Right forelimb (tissue), 1 donor: ENCODE measurements around the gene MLXIPL.
"Not testable (repeated sequence)": the region's sequence is repeated elsewhere in the genome, so short reads cannot be mapped to it uniquely, and the experiment has no call there.

Experiments used
- DNase-seq: peaks from one replicate; pipeline ENCODE4 v3.0.0-alpha.2; 2018

MLXIPL gene

DNA sequence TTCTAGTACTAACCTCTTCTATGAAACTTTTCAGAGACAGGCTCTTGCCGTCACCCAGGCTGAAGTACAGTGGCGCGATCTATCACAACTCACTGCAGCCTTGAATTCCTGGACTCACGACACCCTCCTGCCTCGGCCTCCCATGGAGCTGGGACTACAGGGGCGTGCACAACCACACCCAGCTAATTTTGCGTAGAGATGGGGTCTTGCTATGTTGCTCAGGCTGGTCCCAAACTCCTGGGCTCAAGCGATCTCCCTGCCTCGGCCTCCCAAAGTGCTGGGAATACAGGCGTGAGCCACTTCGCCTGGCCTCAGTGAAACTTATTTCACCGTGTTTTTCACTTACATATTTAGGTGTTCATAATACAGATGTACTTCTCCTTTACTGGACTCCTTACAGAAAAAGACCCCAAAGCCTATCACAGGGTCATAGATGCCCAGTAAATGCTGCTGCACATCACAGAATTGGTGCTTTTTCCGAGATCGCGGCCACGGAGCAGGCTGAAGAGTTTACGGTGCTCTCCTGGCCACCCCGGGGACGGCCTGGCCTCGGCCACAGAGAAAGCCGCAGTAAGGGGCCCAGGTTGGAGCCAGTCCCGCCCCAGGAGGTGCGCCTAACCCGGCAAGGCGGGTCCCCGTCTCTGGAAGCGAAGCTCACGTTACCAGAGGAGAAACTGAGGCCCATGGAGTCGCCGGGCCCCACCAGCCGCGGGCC is 46.5 kb downstream of the MLXIPL start:
- DNase-seq = no peak

DNA sequence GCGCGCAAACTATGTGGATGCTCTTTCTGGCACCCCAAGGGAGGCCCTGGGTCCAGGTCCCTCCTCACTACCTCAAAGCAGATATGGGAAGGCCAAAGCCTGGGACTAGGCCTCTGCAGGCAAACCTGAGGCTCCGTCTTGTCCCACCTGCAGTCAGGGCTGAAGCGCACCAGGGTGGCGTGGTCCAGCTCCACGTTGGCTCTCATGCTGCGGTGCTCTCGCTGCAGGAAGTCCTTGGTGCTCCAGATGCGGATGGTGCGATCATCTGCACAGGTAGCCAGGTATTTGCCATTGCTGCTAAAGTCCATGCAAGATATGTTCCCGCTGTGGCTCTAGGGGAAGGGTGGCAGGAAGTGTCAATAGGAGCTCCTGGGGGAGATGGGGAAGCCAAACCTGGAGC is 50.5 kb downstream of the MLXIPL start:
- DNase-seq = no peak

- DNase-seq = no peak
These were observed 51.0 kb downstream of the MLXIPL start for GRCh38 chr7:73573276-73573675.

- DNase-seq = no peak
These were observed 51.5 kb downstream of the MLXIPL start for GRCh38 chr7:73572767-73573186.

DNA sequence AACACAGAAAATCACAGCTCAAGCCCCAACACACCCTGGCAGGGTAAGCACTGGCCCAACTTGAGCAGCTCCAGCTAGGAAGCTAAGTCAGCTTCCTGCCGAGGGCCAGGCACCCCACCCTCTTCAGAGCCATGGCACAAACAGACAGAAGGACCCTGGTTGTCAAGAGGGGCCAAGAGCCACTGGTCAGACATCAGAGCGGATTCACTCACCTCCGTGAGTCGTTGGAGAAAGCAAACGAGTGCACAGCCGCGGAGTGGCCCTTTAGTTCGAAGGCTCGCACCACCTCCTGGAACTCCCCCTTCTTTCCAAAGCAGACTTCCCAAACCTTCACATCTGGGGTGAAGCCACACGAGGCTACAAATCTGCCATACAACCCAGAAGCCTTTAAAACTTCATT is 53.3 kb downstream of the MLXIPL start:
- no peak for DNase-seq

GRCh38 chr7:73570521-73570920 is 53.8 kb downstream of the MLXIPL start:
- DNase-seq = no peak

- DNase-seq = no peak
These were observed 55.2 kb downstream of the MLXIPL start for GRCh38 chr7:73569042-73569608.

DNA sequence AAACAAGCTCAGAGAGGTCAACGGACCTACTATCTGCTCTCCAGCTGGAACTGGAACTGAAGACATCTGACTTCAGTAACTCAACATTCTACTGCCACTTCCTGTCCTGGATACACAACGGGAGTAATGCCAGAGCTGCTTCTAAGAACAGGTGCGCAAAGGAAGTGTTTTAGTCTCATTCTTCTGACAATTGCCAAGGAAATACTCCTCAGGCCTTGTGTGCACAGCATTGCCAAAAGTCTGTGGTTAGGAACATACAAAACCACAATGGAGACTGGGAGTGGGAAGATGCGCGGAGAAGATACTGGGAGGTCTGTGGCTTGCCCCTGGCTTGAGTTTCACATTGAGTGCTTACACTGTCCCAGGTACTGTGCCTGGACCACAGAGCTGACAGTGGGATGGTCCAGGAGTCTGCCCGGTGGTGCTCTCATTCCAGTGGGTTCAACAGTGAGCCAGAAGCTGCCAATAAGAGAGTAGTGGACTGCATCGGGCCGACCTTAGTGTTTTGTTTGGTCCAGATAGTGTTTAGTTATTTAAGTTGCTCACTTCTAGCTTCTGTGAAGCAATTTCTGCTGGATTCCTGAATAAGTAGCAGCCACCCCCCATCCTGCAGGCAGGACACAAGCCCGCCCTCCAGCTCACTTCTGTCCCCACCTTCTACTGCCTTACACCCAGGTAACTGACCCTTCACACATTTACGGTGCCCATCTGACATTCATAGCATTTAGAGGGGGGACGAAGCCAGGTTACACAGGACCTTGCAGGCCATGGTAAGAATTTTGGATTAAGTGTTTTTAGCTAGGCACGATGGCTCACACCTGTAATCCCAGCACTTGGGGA is 56.3 kb downstream of the MLXIPL start:
- no peak for DNase-seq

DNA sequence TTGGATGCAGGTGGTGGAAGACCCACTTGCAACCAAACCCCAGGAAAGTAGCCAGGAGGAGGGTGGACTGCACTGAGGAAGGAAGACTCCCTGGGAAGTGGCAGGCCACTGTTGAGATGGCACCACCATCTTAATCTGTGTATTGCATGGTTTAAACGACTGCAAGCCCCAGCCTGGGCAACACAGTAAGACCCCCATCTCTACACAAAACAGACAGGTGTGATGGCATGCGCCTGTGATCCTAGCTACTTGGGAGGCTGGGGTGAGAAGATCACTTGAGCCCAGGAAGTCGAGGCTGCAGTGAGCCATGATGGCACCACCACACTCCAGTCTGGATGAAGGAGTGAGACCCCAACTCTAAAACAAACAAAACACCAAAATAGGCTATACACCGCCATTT is 57.2 kb downstream of the MLXIPL start:
- DNase-seq = no peak

- DNase-seq = not testable (repeated sequence)
These were observed 57.9 kb downstream of the MLXIPL start for GRCh38 chr7:73566431-73566830.

DNA sequence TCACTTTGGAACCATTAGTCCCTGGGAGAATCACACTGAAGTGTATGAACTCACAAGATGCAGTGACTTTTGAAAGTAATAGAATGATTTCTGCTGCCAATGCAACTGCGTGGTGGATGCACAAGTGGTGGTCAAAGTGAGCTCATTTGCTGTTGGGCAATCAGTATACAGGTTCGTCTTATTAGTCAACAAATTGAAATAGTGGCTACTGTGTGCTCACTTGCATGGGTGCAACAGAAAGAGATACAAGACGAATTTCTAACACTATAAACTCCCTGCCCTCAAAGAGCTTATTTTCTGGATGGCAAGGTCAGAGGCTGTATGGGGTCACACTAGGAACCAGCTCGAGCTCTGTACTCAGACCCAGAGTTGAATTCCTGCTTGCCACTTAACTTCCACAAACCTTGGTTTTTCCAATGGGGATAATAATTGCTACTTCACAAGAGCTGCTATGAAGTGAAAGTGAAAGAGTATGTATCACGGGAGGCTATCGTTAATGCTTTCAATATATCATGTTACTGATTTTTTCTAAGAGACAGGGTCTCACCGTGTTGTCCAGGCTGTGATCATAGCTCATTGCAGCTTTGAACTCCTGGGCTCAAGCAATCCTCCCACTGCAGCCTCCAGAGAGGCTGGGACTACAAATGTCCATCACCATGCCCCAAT is 58.5 kb downstream of the MLXIPL start:
- no peak for DNase-seq

- DNase-seq = no peak
These were observed 64.0 kb downstream of the MLXIPL start for GRCh38 chr7:73560109-73560835.

DNA sequence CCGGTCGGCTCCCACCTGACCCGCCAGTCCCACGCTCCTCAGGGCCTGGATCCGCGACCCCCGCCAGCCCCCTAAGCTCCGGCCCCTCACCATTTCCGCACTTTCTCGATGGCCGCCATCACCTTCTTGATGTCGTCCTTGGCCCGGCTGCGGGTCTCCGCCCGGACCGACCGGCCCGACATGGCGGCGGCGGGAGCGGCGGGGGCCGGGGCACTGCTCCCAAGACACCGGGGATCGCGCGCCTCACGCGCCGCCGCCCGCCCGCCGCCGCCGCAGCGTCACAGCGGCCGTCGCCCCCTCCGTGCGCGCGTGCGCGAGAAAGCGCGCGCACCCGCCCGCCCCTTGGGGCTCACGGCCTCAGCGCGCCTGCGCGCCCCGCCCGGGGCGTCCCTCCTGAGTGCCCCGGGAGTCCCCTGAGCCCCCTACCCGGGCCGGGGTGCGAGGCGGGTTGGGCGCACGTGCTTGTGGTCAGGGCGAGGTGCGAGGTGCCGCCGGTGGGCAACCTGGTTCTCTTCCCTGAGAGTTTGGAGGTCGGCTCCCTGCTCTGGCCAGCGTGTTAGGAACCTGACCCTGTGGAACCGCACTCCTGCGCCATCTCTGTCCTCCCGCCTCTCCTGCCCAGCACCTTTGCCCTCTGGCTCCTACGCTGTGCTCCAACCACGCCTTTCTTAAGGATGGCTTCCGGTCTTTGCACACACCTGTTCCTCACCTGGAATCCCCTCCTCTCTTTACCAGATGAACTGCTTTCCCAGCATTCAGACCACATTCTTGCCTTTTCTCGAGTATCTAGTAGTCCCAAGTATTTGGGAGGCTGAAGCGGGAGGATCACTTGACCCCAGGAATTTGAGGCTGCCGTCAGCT is 66.7 kb downstream of the MLXIPL start, which contains the start of gene BCL7B:
TSS of gene BCL7B (minus strand) at position 294 of the 861 bp plus-strand sequence. CDS start at position 182, 112 bp downstream.
- no peak for DNase-seq

DNA sequence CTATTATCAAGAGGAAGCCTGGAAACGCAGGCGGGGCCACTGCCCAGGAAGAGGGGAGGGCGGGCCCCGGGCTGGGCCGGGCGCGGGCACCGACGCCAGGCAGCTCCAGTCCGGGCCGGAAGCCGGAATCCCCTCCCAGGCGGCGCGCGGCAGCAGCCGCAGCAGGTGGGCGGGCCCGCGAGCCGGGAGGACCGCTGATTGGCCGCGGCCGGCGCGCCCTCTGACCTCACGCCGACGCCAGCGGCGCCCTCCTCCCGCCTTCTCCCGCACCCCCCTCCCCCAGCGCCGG is 67.3 kb downstream of the MLXIPL start:
- peak; percentile 91 for DNase-seq

DNA sequence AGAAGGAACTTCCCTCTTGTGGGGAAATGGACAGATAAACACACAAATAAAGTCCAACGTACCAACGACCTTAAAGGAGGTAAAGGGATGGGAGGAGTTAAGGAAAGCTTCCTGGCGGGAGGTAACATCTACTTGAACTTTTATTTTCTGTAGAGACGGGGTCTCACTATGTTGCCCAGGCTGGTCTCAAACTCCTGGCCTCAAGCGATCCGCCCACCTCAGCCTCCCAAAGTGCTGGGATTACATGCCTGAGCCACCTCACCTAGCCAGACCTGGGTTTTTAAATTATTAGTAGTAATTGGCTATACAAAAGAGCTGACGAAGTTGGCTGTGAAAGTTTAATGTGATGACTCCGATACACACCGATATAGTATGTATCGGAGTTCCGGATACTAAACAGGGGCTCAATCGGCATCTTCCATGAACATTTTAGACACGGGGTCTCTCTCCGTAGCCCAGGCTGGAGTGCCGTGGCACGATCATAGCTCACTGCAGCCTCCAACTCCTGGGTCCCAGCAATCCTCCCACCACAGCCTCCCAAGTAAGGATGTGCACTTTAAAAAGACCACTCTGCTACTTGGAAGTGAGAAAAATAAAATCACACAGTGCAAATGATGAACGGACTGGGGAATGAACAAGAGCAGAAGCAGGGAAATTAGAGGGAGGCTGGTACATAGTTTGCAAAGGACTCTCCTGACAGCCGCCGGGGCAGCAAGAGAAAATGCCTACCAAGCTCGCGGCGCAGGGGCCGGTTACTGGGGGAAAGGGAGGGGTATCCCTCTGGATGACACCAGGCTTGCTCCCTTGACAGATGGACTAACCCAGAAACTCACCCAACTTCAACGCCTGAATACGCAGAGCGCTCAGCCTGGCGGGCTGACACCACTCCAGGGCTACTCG is 67.9 kb downstream of the MLXIPL start:
- DNase-seq = peak; percentile 2

DNA sequence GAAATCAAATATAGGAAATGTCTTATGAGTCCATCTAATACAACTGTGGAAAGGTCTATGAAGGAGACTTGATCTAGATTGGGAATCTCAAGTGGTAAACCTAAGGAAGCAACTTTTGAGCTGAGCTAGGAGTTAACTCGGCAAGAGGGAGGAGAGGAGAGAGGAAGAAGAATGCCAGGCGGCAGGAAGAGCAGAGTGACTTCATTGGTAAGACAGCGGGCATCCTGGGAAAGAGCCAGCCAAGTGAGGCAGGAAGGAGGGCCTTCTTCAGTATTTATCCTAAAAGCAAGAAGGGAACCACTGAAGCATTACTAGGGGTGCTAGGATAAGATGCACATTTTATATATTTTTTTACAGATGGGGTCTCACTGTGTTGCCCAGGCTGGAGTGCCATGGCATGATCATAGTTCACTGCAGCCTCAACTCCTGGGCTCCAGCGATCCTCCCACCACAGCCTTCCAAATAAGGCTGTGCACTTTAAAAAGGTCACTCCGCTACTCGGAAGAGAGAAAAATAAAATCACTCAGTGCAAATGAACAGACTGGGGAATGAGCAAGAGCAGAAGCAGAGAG is 68.8 kb downstream of the MLXIPL start:
- no peak for DNase-seq

GRCh38 chr7:73550093-73550492 is 74.2 kb downstream of the MLXIPL start:
- not testable (repeated sequence) for DNase-seq

DNA sequence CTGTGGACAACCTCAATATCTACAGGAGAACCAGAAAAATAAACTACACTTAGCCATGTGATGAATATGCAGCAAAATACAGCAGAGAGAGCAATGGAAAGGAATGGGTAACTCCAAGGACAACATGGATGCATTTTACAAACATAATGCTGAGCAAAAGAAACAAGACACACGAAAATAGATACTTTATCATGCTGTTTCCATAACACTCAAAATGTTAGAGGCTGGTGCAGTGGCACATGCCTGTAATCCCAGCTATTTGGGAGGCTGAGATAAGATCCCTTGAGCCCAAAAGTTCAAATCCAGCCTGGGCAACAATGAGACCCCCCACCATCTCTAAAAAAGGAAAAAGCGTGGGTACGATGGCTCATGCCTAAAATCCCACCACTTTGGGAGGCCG is 75.1 kb downstream of the MLXIPL start:
- no peak for DNase-seq

DNA sequence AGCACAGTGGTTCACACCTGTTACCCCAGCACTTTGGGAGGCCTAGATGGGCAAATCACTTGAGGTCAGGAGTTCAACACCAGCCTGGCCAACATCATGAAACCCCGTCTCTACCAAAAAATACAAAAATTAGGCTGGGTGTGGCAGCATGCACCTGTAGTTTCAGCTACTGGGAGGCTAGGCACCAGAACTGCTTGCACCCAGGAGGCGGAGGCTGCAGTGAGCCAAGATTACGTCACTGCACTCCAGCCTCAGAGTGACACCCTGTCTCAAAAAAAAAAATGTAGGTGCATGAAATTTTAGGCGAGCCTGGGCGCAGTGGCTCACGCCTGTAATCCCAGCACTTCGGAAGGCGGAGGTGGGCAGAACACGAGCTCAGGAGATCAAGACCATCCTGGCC is 76.5 kb downstream of the MLXIPL start:
- no peak for DNase-seq

- DNase-seq = no peak
These were observed 79.6 kb downstream of the MLXIPL start for GRCh38 chr7:73544678-73545077.
